ENCODE measurements around the gene LIN37.

The LIN37 gene

DNA sequence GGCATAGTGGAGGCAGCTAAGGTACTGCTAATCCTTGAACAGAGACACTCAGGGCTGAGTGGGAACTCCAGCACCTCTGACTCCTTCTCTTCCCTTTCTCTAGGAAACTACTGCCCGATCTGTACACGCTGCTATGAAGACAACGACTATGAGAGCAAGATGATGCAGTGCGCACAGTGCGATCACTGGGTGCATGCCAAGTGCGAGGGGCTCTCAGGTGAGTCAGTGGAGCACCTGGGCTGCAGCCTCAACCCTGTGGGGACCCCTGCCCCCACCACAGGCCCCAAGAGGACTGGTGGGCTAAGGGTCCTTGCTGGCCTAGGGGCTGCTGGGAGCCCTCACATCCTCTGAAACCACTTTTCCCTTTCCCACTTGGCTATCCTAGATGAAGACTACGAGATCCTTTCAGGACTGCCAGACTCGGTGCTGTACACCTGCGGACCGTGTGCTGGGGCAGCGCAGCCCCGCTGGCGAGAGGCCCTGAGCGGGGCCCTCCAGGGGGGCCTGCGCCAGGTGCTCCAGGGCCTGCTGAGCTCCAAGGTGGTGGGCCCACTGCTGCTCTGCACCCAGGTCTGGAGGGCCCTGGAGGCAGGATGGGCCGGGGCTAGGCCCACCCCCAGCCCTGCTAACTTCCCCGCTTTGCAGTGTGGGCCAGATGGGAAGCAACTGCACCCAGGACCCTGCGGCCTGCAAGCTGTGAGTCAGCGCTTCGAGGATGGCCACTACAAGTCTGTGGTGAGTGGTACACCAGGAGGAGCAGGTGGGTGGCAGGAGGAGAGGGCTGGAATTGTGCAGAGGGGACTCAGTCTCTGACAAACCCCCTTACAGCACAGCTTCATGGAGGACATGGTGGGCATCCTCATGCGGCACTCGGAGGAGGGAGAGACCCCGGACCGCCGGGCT is 21.1 kb upstream of the LIN37 start:
- TF ChIP-seq YY1 (IDR thresholded peaks at IDR 0.05; ENCODE audit: low read depth) (no peak), NFIC (IDR thresholded peaks at IDR 0.05) (no peak), RAD21 (IDR thresholded peaks at IDR 0.05; ENCODE audit: low read depth) (no peak), TAF1 (IDR thresholded peaks at IDR 0.05; ENCODE audit: low read depth) (no peak)
- TF ChIP-seq, protein P1, sequence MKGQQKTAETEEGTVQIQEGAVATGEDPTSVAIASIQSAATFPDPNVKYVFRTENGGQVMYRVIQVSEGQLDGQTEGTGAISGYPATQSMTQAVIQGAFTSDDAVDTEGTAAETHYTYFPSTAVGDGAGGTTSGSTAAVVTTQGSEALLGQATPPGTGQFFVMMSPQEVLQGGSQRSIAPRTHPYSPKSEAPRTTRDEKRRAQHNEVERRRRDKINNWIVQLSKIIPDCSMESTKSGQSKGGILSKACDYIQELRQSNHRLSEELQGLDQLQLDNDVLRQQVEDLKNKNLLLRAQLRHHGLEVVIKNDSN (IDR thresholded peaks at IDR 0.05), result no peak
- TF ChIP-seq, protein P2, sequence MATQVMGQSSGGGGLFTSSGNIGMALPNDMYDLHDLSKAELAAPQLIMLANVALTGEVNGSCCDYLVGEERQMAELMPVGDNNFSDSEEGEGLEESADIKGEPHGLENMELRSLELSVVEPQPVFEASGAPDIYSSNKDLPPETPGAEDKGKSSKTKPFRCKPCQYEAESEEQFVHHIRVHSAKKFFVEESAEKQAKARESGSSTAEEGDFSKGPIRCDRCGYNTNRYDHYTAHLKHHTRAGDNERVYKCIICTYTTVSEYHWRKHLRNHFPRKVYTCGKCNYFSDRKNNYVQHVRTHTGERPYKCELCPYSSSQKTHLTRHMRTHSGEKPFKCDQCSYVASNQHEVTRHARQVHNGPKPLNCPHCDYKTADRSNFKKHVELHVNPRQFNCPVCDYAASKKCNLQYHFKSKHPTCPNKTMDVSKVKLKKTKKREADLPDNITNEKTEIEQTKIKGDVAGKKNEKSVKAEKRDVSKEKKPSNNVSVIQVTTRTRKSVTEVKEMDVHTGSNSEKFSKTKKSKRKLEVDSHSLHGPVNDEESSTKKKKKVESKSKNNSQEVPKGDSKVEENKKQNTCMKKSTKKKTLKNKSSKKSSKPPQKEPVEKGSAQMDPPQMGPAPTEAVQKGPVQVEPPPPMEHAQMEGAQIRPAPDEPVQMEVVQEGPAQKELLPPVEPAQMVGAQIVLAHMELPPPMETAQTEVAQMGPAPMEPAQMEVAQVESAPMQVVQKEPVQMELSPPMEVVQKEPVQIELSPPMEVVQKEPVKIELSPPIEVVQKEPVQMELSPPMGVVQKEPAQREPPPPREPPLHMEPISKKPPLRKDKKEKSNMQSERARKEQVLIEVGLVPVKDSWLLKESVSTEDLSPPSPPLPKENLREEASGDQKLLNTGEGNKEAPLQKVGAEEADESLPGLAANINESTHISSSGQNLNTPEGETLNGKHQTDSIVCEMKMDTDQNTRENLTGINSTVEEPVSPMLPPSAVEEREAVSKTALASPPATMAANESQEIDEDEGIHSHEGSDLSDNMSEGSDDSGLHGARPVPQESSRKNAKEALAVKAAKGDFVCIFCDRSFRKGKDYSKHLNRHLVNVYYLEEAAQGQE (IDR thresholded peaks at IDR 0.05; ENCODE audit: low read depth), result no peak

DNA sequence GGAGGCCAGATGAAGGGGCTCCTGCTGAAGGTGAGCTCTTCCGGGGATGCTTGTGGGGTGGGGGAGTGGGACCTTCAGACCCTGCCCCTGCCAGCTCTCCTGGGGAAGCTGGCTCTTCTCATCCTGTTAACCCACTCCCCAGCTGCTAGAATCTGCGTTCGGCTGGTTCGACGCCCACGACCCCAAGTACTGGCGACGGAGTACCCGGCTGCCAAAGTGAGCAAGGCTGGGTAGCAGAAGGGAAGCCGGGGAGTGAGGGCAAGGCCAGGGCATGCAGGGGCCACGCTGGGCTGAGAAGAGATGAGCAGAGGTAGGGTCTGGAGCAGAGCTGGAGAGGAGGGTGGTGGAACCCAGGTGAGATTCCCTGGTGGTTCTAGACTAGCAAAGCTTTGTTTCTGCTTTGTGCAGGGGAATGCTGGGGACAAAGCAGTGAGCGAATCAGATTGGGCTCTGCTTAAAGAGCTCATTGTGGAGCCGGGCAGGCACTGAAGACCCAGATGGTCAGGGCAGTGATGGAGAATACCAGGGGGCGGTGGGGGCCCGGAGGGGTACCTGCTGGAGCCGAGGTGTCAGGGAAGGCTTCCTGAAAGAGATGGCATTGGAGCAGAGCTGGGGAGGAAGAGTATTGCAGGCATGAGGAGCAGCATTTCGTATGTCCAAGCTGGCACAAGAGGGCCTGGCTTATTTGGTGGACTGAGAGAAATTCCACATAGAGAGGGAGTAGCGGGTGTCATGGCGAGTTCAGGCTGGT is 20.2 kb upstream of the LIN37 start:
- TF ChIP-seq, protein P2 (IDR thresholded peaks at IDR 0.05; ENCODE audit: low read depth), result no peak
- TF ChIP-seq, protein P1 (IDR thresholded peaks at IDR 0.05), result no peak
- TF ChIP-seq ZBTB7A (IDR thresholded peaks at IDR 0.05; ENCODE audit: low read depth) (no peak), FOXM1 (IDR thresholded peaks at IDR 0.05; ENCODE audit: borderline replicate concordance, low read depth) (no peak), TEAD4 (IDR thresholded peaks at IDR 0.05) (no peak), EP300 (IDR thresholded peaks at IDR 0.05; ENCODE audit: borderline replicate concordance) (no peak), RAD21 (IDR thresholded peaks at IDR 0.05; ENCODE audit: low read depth) (no peak), TAF1 (IDR thresholded peaks at IDR 0.05; ENCODE audit: low read depth) (no peak)
- TF ChIP-seq, protein P3, sequence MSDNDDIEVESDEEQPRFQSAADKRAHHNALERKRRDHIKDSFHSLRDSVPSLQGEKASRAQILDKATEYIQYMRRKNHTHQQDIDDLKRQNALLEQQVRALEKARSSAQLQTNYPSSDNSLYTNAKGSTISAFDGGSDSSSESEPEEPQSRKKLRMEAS (IDR thresholded peaks at IDR 0.05), result no peak

DNA sequence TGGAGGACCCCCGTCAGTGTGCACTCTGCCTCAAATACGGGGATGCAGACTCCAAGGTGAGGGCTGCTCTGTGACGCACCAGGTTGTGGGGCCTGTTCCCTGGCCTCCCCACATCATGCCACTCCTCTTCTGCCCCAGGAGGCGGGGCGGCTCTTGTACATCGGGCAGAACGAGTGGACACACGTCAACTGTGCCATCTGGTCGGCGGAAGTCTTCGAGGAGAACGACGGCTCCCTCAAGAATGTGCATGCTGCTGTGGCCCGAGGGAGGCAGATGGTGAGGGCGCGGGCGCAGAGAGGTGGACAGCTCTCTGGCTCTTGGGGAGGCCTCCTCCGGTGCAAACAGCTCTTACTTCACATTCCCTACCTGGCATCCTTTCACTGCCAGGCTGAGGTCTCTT is 19.4 kb upstream of the LIN37 start:
- TF ChIP-seq CEBPB (IDR thresholded peaks at IDR 0.05) (no peak), EP300 (IDR thresholded peaks at IDR 0.05; ENCODE audit: borderline replicate concordance) (no peak), FOXM1 (IDR thresholded peaks at IDR 0.05; ENCODE audit: borderline replicate concordance, low read depth) (no peak), TCF12 (IDR thresholded peaks at IDR 0.05; ENCODE audit: low read depth) (no peak), EGR1 (IDR thresholded peaks at IDR 0.05) (no peak), ZBTB7A (IDR thresholded peaks at IDR 0.05; ENCODE audit: low read depth) (no peak), NFIC (IDR thresholded peaks at IDR 0.05) (no peak), CREB1 (IDR thresholded peaks at IDR 0.05; ENCODE audit: low read depth) (no peak), TAF1 (IDR thresholded peaks at IDR 0.05; ENCODE audit: low read depth) (no peak), TEAD4 (IDR thresholded peaks at IDR 0.05) (no peak), RAD21 (IDR thresholded peaks at IDR 0.05; ENCODE audit: low read depth) (no peak)
- TF ChIP-seq, protein P2 (IDR thresholded peaks at IDR 0.05; ENCODE audit: low read depth), result no peak
- TF ChIP-seq, protein P3 (IDR thresholded peaks at IDR 0.05), result no peak

DNA sequence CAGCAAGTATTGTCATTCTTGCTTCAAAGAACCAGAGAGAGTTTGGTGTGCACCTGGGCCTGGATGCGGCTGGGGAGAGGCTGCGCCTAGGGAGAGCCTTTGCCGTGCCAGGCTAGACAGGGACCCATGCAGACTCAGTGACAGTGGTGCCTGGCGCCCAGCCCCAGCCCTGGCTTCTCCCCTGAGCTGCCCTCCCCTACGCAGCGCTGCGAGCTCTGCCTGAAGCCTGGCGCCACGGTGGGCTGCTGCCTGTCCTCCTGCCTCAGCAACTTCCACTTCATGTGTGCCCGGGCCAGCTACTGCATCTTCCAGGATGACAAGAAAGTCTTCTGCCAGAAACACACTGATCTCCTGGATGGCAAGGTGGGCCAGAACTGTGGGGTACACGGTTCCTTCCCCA is 18.6 kb upstream of the LIN37 start:
- TF ChIP-seq, protein P1 (IDR thresholded peaks at IDR 0.05), result no peak
- TF ChIP-seq NFIC (IDR thresholded peaks at IDR 0.05) (no peak), YY1 (IDR thresholded peaks at IDR 0.05; ENCODE audit: low read depth) (no peak), RAD21 (IDR thresholded peaks at IDR 0.05; ENCODE audit: low read depth) (no peak), EP300 (IDR thresholded peaks at IDR 0.05; ENCODE audit: borderline replicate concordance) (no peak), CREB1 (IDR thresholded peaks at IDR 0.05; ENCODE audit: low read depth) (no peak), TEAD4 (IDR thresholded peaks at IDR 0.05) (no peak), CEBPB (IDR thresholded peaks at IDR 0.05) (no peak), FOXM1 (IDR thresholded peaks at IDR 0.05; ENCODE audit: borderline replicate concordance, low read depth) (no peak), TAF1 (IDR thresholded peaks at IDR 0.05; ENCODE audit: low read depth) (no peak), TCF12 (IDR thresholded peaks at IDR 0.05; ENCODE audit: low read depth) (no peak), EGR1 (IDR thresholded peaks at IDR 0.05) (no peak), ZBTB7A (IDR thresholded peaks at IDR 0.05; ENCODE audit: low read depth) (no peak)
- TF ChIP-seq, protein P3 (IDR thresholded peaks at IDR 0.05), result no peak
- TF ChIP-seq, protein P2 (IDR thresholded peaks at IDR 0.05; ENCODE audit: low read depth), result no peak

Data from Ishikawa (cell line).